Neuronal stem cell (in vitro differentiated cells): Measurements from ENCODE around the gene CXCL6.

ENCODE experiments used
- DNase-seq: peaks from one replicate; pipeline ENCODE4 v3.0.0-alpha.2; 2013; ENCODE audit warnings: low spot score
- H2AFZ ChIP-seq: one replicate; pipeline ENCODE4 v1.6.1; 2013; ENCODE audit warnings: mild to moderate bottlenecking, low read length, inconsistent platforms
- H2AK5ac ChIP-seq: 2 replicates; pipeline ENCODE4 v1.6.1; 2013; ENCODE audit warnings: low read depth, mild to moderate bottlenecking, inconsistent platforms, low read length, moderate library complexity, mixed read lengths
- H2BK120ac ChIP-seq: 2 replicates; pipeline ENCODE4 v1.6.1; 2013; ENCODE audit warnings: low read depth, mild to moderate bottlenecking, inconsistent platforms, low read length, moderate library complexity, mixed read lengths
- H2BK12ac ChIP-seq: one replicate; pipeline ENCODE4 v1.6.1; 2013; ENCODE audit warnings: low read length, inconsistent platforms
- H2BK15ac ChIP-seq: 2 replicates; pipeline ENCODE4 v1.6.1; 2013; ENCODE audit warnings: mild to moderate bottlenecking, low read length, inconsistent platforms, mixed read lengths
- H2BK5ac ChIP-seq: one replicate; pipeline ENCODE4 v1.6.1; 2013; ENCODE audit warnings: inconsistent platforms, mild to moderate bottlenecking, low read length, moderate library complexity
- H3K14ac ChIP-seq: one replicate; pipeline ENCODE4 v1.6.1; 2013; ENCODE audit warnings: low read length, inconsistent platforms
- H3K18ac ChIP-seq: 2 replicates; pipeline ENCODE4 v1.6.1; 2013; ENCODE audit warnings: low read length, inconsistent platforms
- H3K23ac ChIP-seq: 2 replicates; pipeline ENCODE4 v1.6.1; 2013; ENCODE audit warnings: low read depth, mild to moderate bottlenecking, mixed read lengths, low read length, inconsistent platforms; ENCODE audit not compliant: poor library complexity
- H3K27ac ChIP-seq: replicated peaks from 3 replicates; pipeline ENCODE4 v1.5.1; 2013; ENCODE audit warnings: low read length, inconsistent platforms
- H3K27me3 ChIP-seq, 3 experiments: 2 replicates each; pipeline ENCODE4 v1.6.1; 2013; ENCODE audit warnings: low read length in 3 of 3, mild to moderate bottlenecking in 2 of 3, inconsistent platforms in 1 of 3, low read depth in 1 of 3, mixed read lengths in 1 of 3, moderate library complexity in 1 of 3; ENCODE audit not compliant: control insufficient read depth in 3 of 3, insufficient read depth in 3 of 3
- H3K36me3 ChIP-seq, 2 donors: replicated peaks in 1 of 2; 2 replicates each; pipeline ENCODE4 v1.6.1; 2013; ENCODE audit warnings: low read length in 2 of 2; ENCODE audit not compliant: control insufficient read depth in 2 of 2, insufficient read depth in 2 of 2
- H3K4ac ChIP-seq: 2 replicates; pipeline ENCODE4 v1.6.1; 2013; ENCODE audit warnings: inconsistent platforms, mild to moderate bottlenecking, low read length, moderate library complexity
- H3K4me1 ChIP-seq, 2 donors: 1 replicate in 1 of 2; 2 replicates in 1 of 2; pipeline ENCODE4 v1.6.1; 2013; ENCODE audit warnings: low read length in 2 of 2, low read depth in 1 of 2; ENCODE audit not compliant: control insufficient read depth in 2 of 2, insufficient read depth in 1 of 2
- H3K4me2 ChIP-seq: one replicate; pipeline ENCODE4 v1.6.1; 2013; ENCODE audit warnings: mild to moderate bottlenecking, low read length, inconsistent platforms; ENCODE audit not compliant: insufficient read depth, poor library complexity, severe bottlenecking
- H3K4me3 ChIP-seq, 2 donors: 2 replicates each; pipeline ENCODE4 v1.5.1; 2013; ENCODE audit warnings: low read length in 2 of 2, mild to moderate bottlenecking in 2 of 2, inconsistent platforms in 1 of 2, moderate library complexity in 1 of 2
- H3K79me1 ChIP-seq: one replicate; pipeline ENCODE4 v1.6.1; 2013; ENCODE audit warnings: low read depth, mild to moderate bottlenecking, inconsistent platforms, low read length, moderate library complexity
- H3K9ac ChIP-seq: one replicate; pipeline ENCODE4 v1.6.1; 2013; ENCODE audit warnings: mild to moderate bottlenecking, low read depth, low read length, inconsistent platforms; ENCODE audit not compliant: poor library complexity
- H3K9me3 ChIP-seq, 2 donors: replicated peaks in 1 of 2; 2 replicates each; pipeline versions ENCODE3 to v1.6.1; 2013; ENCODE audit warnings: low read length in 2 of 2, mild to moderate bottlenecking in 2 of 2, inconsistent platforms in 1 of 2, low read depth in 1 of 2, mixed read lengths in 1 of 2, moderate library complexity in 1 of 2; ENCODE audit not compliant: control insufficient read depth in 2 of 2, insufficient read depth in 1 of 2
- H4K8ac ChIP-seq: one replicate; pipeline ENCODE4 v1.6.1; 2013; ENCODE audit warnings: low read depth, mild to moderate bottlenecking, inconsistent platforms, low read length, moderate library complexity
- H4K91ac ChIP-seq: one replicate; pipeline ENCODE4 v1.6.1; 2013; ENCODE audit warnings: low read length, low read depth, mild to moderate bottlenecking, inconsistent platforms; ENCODE audit not compliant: poor library complexity
- WGBS, 2 donors: extraction: QIAGEN DNeasy Blood & Tissue Kit; methylation state at CpG; one replicate each; pipeline ENCODE4 v1.1.7; 2013; ENCODE audit warnings: missing lambda C conversion rate in 2 of 2, mixed read lengths in 1 of 2; ENCODE audit not compliant: insufficient read length in 2 of 2, insufficient replicate concordance in 1 of 2; ENCODE audit errors: extremely low coverage in 2 of 2; 5-methylcytosine and 5-hydroxymethylcytosine counted together

Gene CXCL6

GRCh38 chr4:73814679-73815078 is 21.8 kb upstream of the CXCL6 start:
- Histone ChIP-seq H4K91ac (no peak overlapping the region), H2BK5ac (no peak overlapping the region), H3K27me3 (peaks cover 0 to 1% (median 0%) of the 10 kb centered on the region in 3 experiments), H3K36me3 (no peaks in the 10 kb centered on the region), H3K14ac (no peak overlapping the region), H2BK15ac (no peak overlapping the region), H3K4me3 (no peak overlapping the region), H2AFZ (no peak overlapping the region), H3K4ac (no peak overlapping the region), H3K9ac (no peak overlapping the region), H3K4me2 (no peak overlapping the region), H2AK5ac (no peak overlapping the region), H2BK12ac (no peak overlapping the region), H3K9me3 (no peaks in the 10 kb centered on the region), H4K8ac (no peak overlapping the region), H2BK120ac (no peak overlapping the region), H3K18ac (no peak overlapping the region), H3K4me1 (no peaks in the 10 kb centered on the region), H3K27ac (no peak overlapping the region), H3K23ac (no peak overlapping the region), H3K79me1 (no peaks in the 10 kb centered on the region)
- WGBS, 2 donors: no CpG with 5 or more reads among the region's 1 CpG
- DNase-seq: no peak

- DNase-seq: no peak
- Histone ChIP-seq H3K4ac (no peak overlapping the region), H2BK12ac (no peak overlapping the region), H2BK120ac (no peak overlapping the region), H3K27me3 (peaks cover 0 to 1% (median 0%) of the 10 kb centered on the region in 3 experiments), H3K9me3 (no peaks in the 10 kb centered on the region), H3K9ac (no peak overlapping the region), H3K4me1 (no peaks in the 10 kb centered on the region), H3K4me2 (no peak overlapping the region), H3K36me3 (no peaks in the 10 kb centered on the region), H3K79me1 (no peaks in the 10 kb centered on the region), H2AK5ac (no peak overlapping the region), H3K27ac (no peak overlapping the region), H3K23ac (no peak overlapping the region), H4K91ac (no peak overlapping the region), H2BK5ac (no peak overlapping the region), H4K8ac (no peak overlapping the region), H2AFZ (no peak overlapping the region), H2BK15ac (no peak overlapping the region), H3K4me3 (no peak overlapping the region), H3K18ac (no peak overlapping the region), H3K14ac (no peak overlapping the region)
- WGBS, 2 donors: no CpG with 5 or more reads among the region's 1 CpG
These were observed 21.3 kb upstream of the CXCL6 start for GRCh38 chr4:73815145-73815544.

- Histone ChIP-seq H3K79me1 (no peaks in the 10 kb centered on the region), H3K23ac (no peak overlapping the region), H3K4ac (no peak overlapping the region), H3K27me3 (peaks cover 0 to 1% (median 0%) of the 10 kb centered on the region in 3 experiments), H2AFZ (no peak overlapping the region), H3K4me2 (no peak overlapping the region), H2BK120ac (no peak overlapping the region), H4K91ac (no peak overlapping the region), H3K4me1 (no peaks in the 10 kb centered on the region), H3K4me3 (no peak overlapping the region), H3K14ac (no peak overlapping the region), H2BK15ac (no peak overlapping the region), H3K9me3 (no peaks in the 10 kb centered on the region), H3K27ac (no peak overlapping the region), H3K18ac (no peak overlapping the region), H3K36me3 (no peaks in the 10 kb centered on the region), H3K9ac (no peak overlapping the region), H4K8ac (no peak overlapping the region), H2AK5ac (no peak overlapping the region), H2BK5ac (no peak overlapping the region), H2BK12ac (no peak overlapping the region)
- no peak for DNase-seq
- no CpG with 5 or more reads among the region's 3 CpGs for WGBS, 2 donors
These were observed 19.7 kb upstream of the CXCL6 start for GRCh38 chr4:73816814-73817213.

- no peak overlapping the region for H2BK120ac ChIP-seq
- no peak overlapping the region for H3K9ac ChIP-seq
- no peak overlapping the region for H3K18ac ChIP-seq
- no peak overlapping the region for H2BK12ac ChIP-seq
- no peak overlapping the region for H3K23ac ChIP-seq
- H4K8ac ChIP-seq: no peak overlapping the region
- H2BK15ac ChIP-seq: no peak overlapping the region
- no peak overlapping the region for H2AFZ ChIP-seq
- H2BK5ac ChIP-seq: no peak overlapping the region
- no peaks in the 10 kb centered on the region for H3K36me3 ChIP-seq
- DNase-seq: no peak
- no peak overlapping the region for H4K91ac ChIP-seq
- no peak overlapping the region for H3K4me3 ChIP-seq
- no CpG with 5 or more reads among the region's 1 CpG for WGBS, 2 donors
- H3K14ac ChIP-seq: no peak overlapping the region
- no peaks in the 10 kb centered on the region for H3K4me1 ChIP-seq
- H3K4ac ChIP-seq: no peak overlapping the region
- H3K9me3 ChIP-seq: no peaks in the 10 kb centered on the region
- H2AK5ac ChIP-seq: no peak overlapping the region
- no peak overlapping the region for H3K27ac ChIP-seq
- H3K27me3 ChIP-seq: peaks cover 0 to 1% (median 0%) of the 10 kb centered on the region in 3 experiments
- H3K4me2 ChIP-seq: no peak overlapping the region
- no peaks in the 10 kb centered on the region for H3K79me1 ChIP-seq
These were observed 19.1 kb upstream of the CXCL6 start for GRCh38 chr4:73817341-73817740.
